Glutamatergic neuron (in vitro differentiated cells): ENCODE measurements around the gene IFITM2. TPM values are rescaled to one million over a fixed set of nuclear protein-coding genes. Genes with fewer than 3 reads are reported as not detected.

Source experiments
- DNase-seq: peaks from one replicate; pipeline ENCODE4 v3.0.0; 2022
- H3K27ac Mint-ChIP-seq: one replicate; pipeline ENCODE4 v1.8.0; 2020; ENCODE audit warnings: mild to moderate bottlenecking, mixed read lengths, inconsistent platforms; ENCODE audit not compliant: unreplicated experiment
- H3K27me3 Mint-ChIP-seq: one replicate; pipeline ENCODE4 v1.8.0; 2020; ENCODE audit warnings: mild to moderate bottlenecking, moderate library complexity, mixed read lengths, inconsistent platforms; ENCODE audit not compliant: unreplicated experiment
- H3K36me3 Mint-ChIP-seq: one replicate; pipeline ENCODE4 v1.8.0; 2020; ENCODE audit warnings: mild to moderate bottlenecking, mixed read lengths, inconsistent platforms; ENCODE audit not compliant: unreplicated experiment
- H3K4me1 Mint-ChIP-seq: one replicate; pipeline ENCODE4 v1.8.0; 2020; ENCODE audit warnings: mild to moderate bottlenecking, low read depth, mixed read lengths, inconsistent platforms; ENCODE audit not compliant: unreplicated experiment
- H3K4me3 Mint-ChIP-seq: one replicate; pipeline ENCODE4 v1.8.0; 2020; ENCODE audit warnings: mild to moderate bottlenecking, mixed read lengths, inconsistent platforms; ENCODE audit not compliant: unreplicated experiment
- H3K9me3 Mint-ChIP-seq: one replicate; pipeline ENCODE4 v1.8.0; 2020; ENCODE audit warnings: mild to moderate bottlenecking, moderate library complexity, mixed read lengths, inconsistent platforms; ENCODE audit not compliant: unreplicated experiment
- total RNA-seq: library from RNA; stranded (reverse); fragmentation: NEBNext Ultra II Directional; extraction: Animal tissue kit (Norgen Biotek cat#: 25700); gene quantifications from one replicate; pipeline ENCODE4 v1.2.1, GENCODE V29; 2021; ENCODE audit not compliant: unreplicated experiment
- TF ChIP-seq, protein P1 (sequence below): fragments of 200-600 bp; sonication (generic); IDR thresholded peaks from one replicate; pipeline ENCODE4 v1.5.0; 2021; ENCODE audit not compliant: partially characterized antibody, unreplicated experiment

The IFITM2 gene
- total RNA-seq, 1 donor from 2014 or later, result 2.5 TPM

DNA sequence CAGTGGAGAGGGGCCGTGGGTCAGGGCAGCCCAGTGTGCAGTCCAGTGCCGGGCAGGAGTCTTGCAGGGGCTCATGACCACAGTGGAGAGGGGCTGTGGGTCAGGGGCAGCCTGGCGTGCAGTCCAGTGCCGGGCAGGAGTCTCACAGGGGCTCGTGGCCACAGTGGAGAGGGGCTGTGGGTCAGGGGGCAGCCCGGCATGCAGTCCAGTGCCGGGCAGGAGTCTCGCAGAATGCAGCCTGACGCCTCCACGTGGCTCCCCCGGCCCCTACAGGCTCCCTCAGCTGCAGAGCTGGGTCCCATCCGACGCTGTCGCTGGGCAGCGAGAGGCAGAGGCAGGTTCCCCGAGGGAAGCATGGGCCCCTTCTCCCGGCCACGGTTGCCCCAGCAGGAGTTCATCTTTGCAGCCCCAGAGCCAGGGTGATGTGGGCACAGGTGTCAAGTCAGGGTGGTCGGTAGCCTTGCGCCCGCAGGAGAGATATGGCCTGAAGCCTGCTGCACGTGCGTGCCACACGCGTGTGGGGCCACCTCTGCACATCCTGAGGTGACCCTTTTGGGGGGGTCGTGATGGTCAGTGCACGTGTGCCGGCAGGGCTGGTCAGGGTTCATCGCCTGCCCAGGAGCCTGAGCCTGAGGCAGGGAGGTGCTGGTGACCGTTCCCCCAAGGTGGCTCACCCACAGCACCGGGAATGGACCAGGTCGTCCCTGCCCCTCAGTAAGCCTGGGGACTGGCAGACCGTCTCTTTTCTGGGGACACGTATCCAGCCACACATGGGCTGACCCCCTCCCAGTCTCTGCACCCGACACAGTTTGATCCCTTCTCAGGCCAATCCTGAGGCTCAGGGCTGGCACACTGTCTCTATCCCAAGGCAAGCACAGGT is 11.2 kb upstream of the IFITM2 start:
- TF ChIP-seq, protein P1, sequence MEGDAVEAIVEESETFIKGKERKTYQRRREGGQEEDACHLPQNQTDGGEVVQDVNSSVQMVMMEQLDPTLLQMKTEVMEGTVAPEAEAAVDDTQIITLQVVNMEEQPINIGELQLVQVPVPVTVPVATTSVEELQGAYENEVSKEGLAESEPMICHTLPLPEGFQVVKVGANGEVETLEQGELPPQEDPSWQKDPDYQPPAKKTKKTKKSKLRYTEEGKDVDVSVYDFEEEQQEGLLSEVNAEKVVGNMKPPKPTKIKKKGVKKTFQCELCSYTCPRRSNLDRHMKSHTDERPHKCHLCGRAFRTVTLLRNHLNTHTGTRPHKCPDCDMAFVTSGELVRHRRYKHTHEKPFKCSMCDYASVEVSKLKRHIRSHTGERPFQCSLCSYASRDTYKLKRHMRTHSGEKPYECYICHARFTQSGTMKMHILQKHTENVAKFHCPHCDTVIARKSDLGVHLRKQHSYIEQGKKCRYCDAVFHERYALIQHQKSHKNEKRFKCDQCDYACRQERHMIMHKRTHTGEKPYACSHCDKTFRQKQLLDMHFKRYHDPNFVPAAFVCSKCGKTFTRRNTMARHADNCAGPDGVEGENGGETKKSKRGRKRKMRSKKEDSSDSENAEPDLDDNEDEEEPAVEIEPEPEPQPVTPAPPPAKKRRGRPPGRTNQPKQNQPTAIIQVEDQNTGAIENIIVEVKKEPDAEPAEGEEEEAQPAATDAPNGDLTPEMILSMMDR, result no peak
- Mint-ChIP-seq H3K4me3 (no peak overlapping the region), H3K27me3 (peaks cover 10% of the 10 kb centered on the region), H3K9me3 (no peaks in the 10 kb centered on the region), H3K36me3 (no peaks in the 10 kb centered on the region), H3K27ac (no peak overlapping the region), H3K4me1 (peaks cover 10% of the 10 kb centered on the region)
- peak; percentile 12 for DNase-seq

DNA sequence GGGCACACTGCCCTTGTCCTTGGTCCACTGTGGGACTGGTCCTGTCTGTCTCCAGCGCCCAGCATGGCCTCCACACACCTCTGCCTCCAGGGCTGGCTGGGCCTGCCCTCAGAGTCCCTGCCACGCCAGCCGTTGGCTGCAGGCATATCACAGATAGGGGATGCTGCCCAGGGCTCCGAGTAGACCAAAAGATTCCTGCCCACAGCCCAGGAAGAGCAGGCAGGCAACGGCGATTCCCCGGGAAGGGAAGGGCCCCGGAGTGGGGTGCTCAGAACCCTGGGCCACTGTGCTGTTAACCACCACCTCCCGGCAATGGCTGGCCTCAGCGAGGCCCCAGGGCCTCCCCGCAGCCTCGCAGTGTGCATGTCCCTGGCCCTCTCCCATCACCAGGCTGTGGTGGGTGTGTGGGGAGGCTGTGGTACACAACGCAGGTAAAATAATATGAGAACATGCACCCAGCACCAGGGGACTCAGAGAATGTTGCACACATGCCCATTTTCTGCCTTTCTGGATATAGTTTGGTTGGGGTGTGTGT is 10.5 kb upstream of the IFITM2 start:
- Mint-ChIP-seq H3K27ac (no peak overlapping the region), H3K9me3 (no peaks in the 10 kb centered on the region), H3K4me3 (no peak overlapping the region), H3K36me3 (no peaks in the 10 kb centered on the region), H3K27me3 (peaks cover 8% of the 10 kb centered on the region), H3K4me1 (peaks cover 10% of the 10 kb centered on the region)
- TF ChIP-seq, protein P1, result no peak
- DNase-seq, result peak; percentile 11

DNA sequence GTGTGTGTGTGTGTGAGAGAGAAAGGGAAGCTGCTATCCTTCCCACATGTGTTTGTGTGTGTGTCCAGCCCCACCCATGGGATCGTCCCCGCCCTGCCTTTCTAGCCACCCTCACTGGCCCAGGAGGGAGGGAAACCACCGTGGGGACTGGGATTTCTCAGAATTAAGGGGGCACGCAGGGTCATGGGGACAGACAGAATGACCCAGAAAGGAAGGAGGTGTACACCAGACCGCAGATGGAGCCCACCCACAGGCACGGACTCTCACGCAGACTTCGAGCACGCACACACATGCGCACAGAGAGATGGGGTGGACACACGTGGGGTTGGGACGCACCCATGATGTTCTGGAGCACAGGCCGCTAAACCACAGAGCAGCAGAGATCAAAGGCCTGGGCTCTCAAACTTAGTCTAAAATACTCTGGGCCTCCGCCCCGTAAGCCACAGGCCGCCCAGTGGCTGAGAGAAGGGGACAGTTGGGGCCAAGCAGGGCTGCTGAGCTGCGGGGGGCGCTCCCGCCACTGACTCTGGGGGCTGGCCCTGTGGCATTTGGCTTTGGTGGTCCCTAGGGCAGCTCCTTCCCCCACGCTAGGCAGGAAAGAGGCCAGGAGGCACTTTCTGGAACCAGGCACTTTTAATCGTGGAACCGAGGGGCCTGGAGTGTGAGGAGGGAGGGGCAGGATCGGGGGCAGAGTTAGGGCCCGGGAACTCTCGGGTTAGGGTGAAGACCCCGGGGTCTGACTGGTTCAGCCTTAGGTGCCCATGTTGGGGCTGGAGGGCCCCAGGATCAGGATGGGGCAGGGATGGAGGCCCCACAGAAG is 9.8 kb upstream of the IFITM2 start:
- Mint-ChIP-seq H3K27me3 (peaks cover 8% of the 10 kb centered on the region), H3K27ac (no peak overlapping the region), H3K4me3 (no peak overlapping the region), H3K9me3 (no peaks in the 10 kb centered on the region), H3K36me3 (no peaks in the 10 kb centered on the region), H3K4me1 (peaks cover 10% of the 10 kb centered on the region)
- TF ChIP-seq, protein P1, result no peak
- DNase-seq, result peak; percentile 11

- no peaks in the 10 kb centered on the region for H3K36me3 Mint-ChIP-seq
- no peak for DNase-seq
- peaks cover 10% of the 10 kb centered on the region for H3K4me1 Mint-ChIP-seq
- TF ChIP-seq, protein P1, result no peak
- H3K9me3 Mint-ChIP-seq, result no peaks in the 10 kb centered on the region
- H3K27me3 Mint-ChIP-seq, result peaks cover 8% of the 10 kb centered on the region
- no peak overlapping the region for H3K27ac Mint-ChIP-seq
- no peak overlapping the region for H3K4me3 Mint-ChIP-seq
These were observed 9.1 kb upstream of the IFITM2 start for GRCh38 chr11:298406-299065.
